NCI-H1417 treated with DMSO at 0.1 percent for 48 hours (cell line): ENCODE results near the gene RAB25.
"Not testable (repeated sequence)": the region's sequence is repeated elsewhere in the genome, so short reads cannot be mapped to it uniquely, and the experiment has no call there.

Experiments used
- DNase-seq: peaks from one replicate; lab custom pipeline; 2025; lab: John Stamatoyannopoulos, UW

RAB25 gene

GRCh38 chr1:156060937-156061636, at the start of gene RAB25:
Gene RAB25, plus strand, starts transcription at chr1:156061160. Its CDS starts 241 bp downstream, at chr1:156061401.
- no peak for DNase-seq

DNA sequence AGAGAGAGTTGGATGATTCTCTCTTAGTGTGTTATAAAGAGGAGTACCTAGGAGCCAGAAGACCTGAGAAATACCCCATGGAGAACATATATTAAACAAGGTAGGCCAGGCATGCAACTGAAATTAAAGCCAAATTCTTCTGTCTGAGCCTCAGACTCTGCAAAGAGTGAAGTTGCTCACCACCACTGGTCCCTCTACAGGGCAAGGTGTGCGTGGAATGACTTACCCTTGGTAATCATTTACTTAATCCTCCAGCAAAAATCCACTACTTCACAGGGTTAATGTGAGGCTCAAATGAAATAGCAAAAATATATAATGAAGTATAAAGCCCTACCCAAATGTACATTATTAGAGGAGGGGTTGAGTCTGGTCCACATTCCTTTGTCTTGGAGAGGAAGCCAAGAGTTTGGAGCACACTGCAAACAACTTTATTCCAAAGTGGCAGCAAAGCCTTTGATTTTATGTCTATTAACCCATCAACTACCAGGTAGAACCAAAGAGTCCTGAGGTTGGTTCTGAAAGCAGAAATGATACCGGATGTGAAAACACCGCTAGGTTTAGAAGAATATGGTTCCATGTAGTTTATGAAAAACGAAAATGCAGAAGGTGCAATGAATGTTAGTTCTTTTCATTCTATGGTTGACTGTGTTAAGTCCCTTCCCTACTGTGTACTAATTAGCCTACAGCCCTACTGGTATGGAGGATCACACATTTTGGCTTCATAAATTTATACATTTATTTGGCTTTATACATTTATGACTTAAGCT, 48.7 kb upstream of the RAB25 start:
- DNase-seq: no peak

DNA sequence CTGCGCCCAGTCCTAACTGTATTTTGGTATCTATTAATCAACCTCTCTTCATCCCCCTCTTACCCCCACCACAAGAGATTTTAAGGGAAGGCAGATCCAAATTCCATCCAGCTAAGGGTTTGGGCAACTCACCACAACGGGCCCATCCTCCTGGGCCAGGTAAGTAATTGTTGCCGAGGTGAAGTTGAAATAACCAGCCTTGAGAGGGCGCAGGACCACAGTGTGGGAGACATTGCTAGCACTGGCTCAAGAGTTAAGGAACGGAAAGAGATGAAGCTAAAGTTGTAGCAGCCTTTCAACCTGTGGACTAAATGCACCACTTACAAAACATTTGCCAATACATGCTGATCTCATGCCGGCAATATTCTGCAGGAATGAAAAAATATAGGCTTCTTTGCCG, 46.1 kb upstream of the RAB25 start:
- DNase-seq: no peak

- no peak for DNase-seq
These were observed 41.0 kb upstream of the RAB25 start for GRCh38 chr1:156019946-156020292.

GRCh38 chr1:156020293-156021092, 40.5 kb upstream of the RAB25 start, which contains the start of gene SSR2:
Gene SSR2, minus strand, starts transcription at chr1:156020951. Its CDS starts 784 bp downstream, at chr1:156020167.
- peak; percentile 48 for DNase-seq

GRCh38 chr1:156021093-156021428, 39.9 kb upstream of the RAB25 start:
- DNase-seq: no peak

GRCh38 chr1:156021954-156022353, 39.0 kb upstream of the RAB25 start:
- no peak for DNase-seq

GRCh38 chr1:156024801-156025200, 36.2 kb upstream of the RAB25 start:
- no peak for DNase-seq

DNA sequence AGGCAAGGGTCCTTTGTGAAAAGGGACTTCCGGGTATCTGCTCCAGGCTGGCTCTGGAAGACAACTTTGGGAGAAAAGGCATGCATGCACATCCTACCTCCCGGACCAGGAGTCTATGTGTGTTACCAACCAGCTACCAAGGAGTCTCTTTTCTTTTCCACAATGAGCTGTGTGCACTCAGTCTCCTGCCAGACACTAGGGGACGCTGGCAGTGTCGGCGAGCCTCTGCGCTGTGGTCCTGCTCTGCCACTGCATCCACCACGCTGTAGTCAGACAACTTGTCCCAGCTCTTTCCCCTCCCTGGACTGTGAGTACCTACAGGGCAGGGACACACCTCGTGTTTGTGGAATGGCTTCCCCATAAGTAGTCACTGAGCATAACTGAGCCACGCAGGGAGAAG, 35.1 kb upstream of the RAB25 start:
- DNase-seq: no peak

- DNase-seq: no peak
These were observed 34.4 kb upstream of the RAB25 start for GRCh38 chr1:156026588-156026987.

- no peak for DNase-seq
These were observed 27.9 kb upstream of the RAB25 start for GRCh38 chr1:156033011-156033410.

- not testable (repeated sequence) for DNase-seq
These were observed 26.0 kb upstream of the RAB25 start for GRCh38 chr1:156034991-156035390.

DNA sequence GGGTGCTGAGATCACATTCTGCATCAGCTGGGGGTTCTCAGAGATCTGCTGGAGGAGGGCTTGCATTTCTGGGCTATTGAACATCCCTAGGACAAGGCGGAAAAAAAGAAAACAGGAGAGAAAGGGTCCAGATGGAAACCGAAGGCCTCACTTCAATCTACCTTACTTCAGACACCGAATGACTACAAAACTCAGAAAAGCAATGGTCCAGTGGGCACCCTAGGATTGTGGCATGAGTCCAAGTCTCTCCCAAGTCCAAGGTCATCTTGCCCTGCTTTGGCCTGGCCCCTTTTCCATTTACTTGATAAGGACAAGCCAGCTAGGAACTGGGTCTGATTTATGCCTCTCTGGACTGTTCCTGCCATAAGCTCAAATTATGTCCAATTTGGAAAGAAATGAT, 18.1 kb upstream of the RAB25 start:
- no peak for DNase-seq

DNA sequence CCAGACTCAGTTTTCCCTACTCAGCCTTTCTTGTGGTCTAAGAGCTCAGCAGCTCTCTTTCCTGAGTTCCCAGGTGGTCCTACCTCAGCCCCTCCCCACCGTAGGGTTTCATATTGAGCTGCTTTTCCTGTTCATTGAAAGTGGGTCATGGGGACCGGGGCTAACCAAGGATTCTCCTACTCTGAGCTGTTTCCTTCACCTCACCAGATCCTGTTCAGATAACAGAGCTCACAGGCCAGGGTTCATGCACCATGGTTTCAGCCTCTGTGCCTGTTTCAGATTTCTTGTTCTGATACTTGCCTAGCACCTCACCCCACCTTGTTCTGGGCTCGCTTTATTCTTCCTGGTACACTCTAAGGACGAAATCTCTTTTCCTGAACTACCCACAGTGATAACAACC, 15.9 kb upstream of the RAB25 start:
- no peak for DNase-seq

GRCh38 chr1:156048663-156049258, 12.2 kb upstream of the RAB25 start:
- DNase-seq: no peak

GRCh38 chr1:156050376-156050775, 10.6 kb upstream of the RAB25 start:
- DNase-seq: no peak

DNA sequence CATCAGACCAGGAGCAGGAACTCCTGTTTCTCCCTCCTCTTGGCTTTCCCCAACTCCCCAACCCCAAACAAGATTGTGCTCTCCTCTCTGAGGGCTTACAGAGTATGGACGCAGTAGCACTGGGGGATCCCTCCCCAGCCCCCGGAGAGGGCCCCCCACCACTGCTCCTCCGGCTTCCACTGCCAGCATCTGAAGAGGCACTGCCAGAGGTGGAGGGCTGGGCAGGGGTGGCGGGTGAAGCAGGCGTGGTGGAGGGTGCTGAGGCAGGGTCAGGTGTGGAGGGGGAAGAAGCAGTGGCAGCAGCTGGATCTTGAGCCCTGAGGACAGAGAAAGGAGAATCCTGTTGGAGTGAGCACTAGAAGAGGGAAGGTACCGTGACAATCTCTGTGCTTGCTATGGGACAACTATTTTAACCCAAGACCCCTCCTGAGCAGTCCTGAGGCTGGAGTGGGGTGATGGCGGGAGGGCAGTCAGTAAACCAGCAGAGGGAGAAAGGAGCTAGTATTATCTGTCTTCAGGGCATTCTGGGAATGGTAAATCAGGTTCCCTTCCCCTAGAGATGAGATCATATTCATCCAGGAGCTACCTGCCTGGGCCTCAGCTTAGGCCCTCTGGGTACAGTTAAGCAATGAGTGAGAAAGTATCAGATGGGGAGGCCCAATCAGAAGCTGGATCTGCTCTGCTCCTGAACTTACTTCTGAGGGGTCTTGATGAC, 9.8 kb upstream of the RAB25 start:
- no peak for DNase-seq

GRCh38 chr1:156052862-156053767, 7.8 kb upstream of the RAB25 start:
- no peak for DNase-seq

DNA sequence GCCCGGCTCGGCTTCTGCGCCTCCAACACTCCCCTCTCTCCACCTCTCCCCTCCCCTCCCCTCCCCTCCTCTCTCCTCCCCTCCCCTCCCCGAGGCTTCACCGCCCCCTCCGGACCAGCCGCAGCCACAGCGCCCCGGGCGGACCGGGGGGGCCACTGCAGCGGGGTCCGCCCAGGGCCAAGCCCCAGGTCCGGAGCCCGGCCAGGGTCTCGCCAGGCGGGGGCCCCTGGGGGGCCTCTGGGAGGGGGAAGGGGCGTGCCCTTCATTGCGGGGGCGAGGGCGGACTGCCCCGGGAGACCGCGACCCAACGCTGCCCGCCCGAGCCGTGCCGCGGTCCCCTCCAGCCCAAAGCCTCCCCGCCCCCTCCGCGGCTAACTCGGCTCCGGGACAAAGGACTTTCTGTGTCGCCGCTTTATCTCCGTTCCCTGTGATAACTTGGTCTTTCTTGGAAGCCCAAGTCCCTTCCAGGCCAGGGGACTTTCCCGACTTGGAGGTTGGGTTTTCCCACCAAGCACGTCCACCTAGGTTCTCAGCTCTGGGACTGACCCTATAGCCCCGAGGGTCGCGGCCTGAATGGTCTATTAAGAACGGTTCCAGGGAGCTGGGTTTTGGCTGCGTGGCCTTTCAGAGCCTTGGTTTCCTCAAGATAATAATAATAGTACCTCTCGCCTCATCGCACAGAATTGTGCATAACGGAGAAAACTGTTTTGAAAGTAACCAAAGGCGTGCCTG, 7.0 kb upstream of the RAB25 start, which contains the start of gene UBQLN4:
TSS of gene UBQLN4 (minus strand) at position 31 of the 732 bp plus-strand sequence. CDS start 97 bp downstream, outside the sequence.
- DNase-seq: no peak
